GM12878 (cell line): Measurements from ENCODE around the gene HMSD. TPM values are rescaled to one million over a fixed set of nuclear protein-coding genes. Genes with fewer than 3 reads are reported as not detected.

Experiments
- ETV6 ChIP-seq, 2 experiments: fragments of 450-650 bp in 1 of 2; IDR thresholded peaks in 1 of 2; conservative IDR thresholded peaks in 1 of 2; 2 replicates each; pipeline ENCODE4 v1.6.1; 2014; ENCODE audit warnings: antibody characterized with exemption in 1 of 2, borderline replicate concordance in 1 of 2, low read depth in 1 of 2, mild to moderate bottlenecking in 1 of 2, moderate library complexity in 1 of 2
- FOXK2 ChIP-seq: fragments of 450-650 bp; IDR thresholded peaks from 2 replicates; pipeline ENCODE4 v1.6.1; 2017; ENCODE audit warnings: mild to moderate bottlenecking, moderate library complexity
- IKZF2 ChIP-seq, 2 experiments: fragments of 450-650 bp; IDR thresholded peaks; 2 replicates each; pipeline ENCODE4 v1.6.1; 2017; ENCODE audit warnings: mild to moderate bottlenecking in 2 of 2, moderate library complexity in 2 of 2
- KAT2A ChIP-seq: conservative IDR thresholded peaks from 2 replicates; pipeline ENCODE4 v1.6.1; 2011; ENCODE audit warnings: low read depth, low read length; ENCODE audit not compliant: control insufficient read depth
- KDM1A ChIP-seq: fragments of 200-600 bp; sonication (generic); IDR thresholded peaks from 2 replicates; pipeline ENCODE4 v1.6.1; 2016; ENCODE audit warnings: borderline replicate concordance
- MTA2 ChIP-seq: fragments of 450-650 bp; IDR thresholded peaks from 2 replicates; pipeline ENCODE4 v1.6.1; 2016; ENCODE audit warnings: low read depth, mild to moderate bottlenecking, moderate library complexity
- RELA ChIP-seq: fragments of 450-650 bp; IDR thresholded peaks from 2 replicates; pipeline ENCODE4 v1.8.0; 2014; ENCODE audit warnings: borderline replicate concordance; ENCODE audit not compliant: partially characterized antibody
- TAF1 ChIP-seq: IDR thresholded peaks from 2 replicates; pipeline ENCODE4 v1.6.1; 2011; ENCODE audit warnings: mild to moderate bottlenecking, low read depth, low read length, borderline replicate concordance
- ZNF207 ChIP-seq: fragments of 450-650 bp; IDR thresholded peaks from 2 replicates; pipeline ENCODE4 v1.6.1; 2014; ENCODE audit warnings: antibody characterized with exemption, mild to moderate bottlenecking, borderline replicate concordance
- polyA plus RNA-seq, 11 experiments: library from polyadenylated mRNA; depleted of rRNA in 4 of 11; unstranded in 6 of 11; stranded (reverse) in 5 of 11; fragments of >200 nt; fragmentation: Nextera tagmentation in 4 of 11; fragmentation: Illumina TruSeq in 1 of 11; extraction: Ambion mirVana in 4 of 11; extraction: Trizol in 1 of 11; gene quantifications; 1 replicate in 1 of 11; 2 replicates in 10 of 11; pipeline versions ENCODE4 v1.2.1 to v1.2.3, GENCODE V29; 2011 to 2016; ENCODE audit warnings: inconsistent platforms in 2 of 11, missing spikeins in 2 of 11, low read depth in 1 of 11
- total RNA-seq, 4 experiments: library from RNA; depleted of rRNA in 3 of 4; stranded (reverse); fragments of >200 nt in 3 of 4; fragmentation: Illumina TruSeq in 1 of 4; extraction: Trizol in 1 of 4; gene quantifications; 2 replicates each; pipeline versions ENCODE4 v1.2.1 to v1.2.3, GENCODE V29; 2013 to 2021
- TF ChIP-seq, protein P1 (sequence below): fragments of 450-650 bp; conservative IDR thresholded peaks from 2 replicates; pipeline ENCODE4 v1.6.1; 2017; ENCODE audit warnings: mild to moderate bottlenecking, moderate library complexity
- TF ChIP-seq, protein P2 (sequence below): fragments of 450-650 bp; IDR thresholded peaks from 2 replicates; pipeline ENCODE4 v1.6.1; 2017; ENCODE audit warnings: mild to moderate bottlenecking, moderate library complexity
- TF ChIP-seq, protein P3 (sequence below): fragments of 450-650 bp; formaldehyde crosslinking; IDR thresholded peaks from 2 replicates; pipeline ENCODE4 v1.5.0; 2022; ENCODE audit warnings: mild to moderate bottlenecking, missing genetic modification characterization
- TF ChIP-seq, protein P4 (sequence below): fragments of 150-350 bp; IDR thresholded peaks from 2 replicates; pipeline ENCODE4 v1.6.1; 2014; ENCODE audit warnings: mild to moderate bottlenecking, low read depth, low read length

The HMSD gene
- total and polyA plus RNA-seq, 10 of the 15 experiments (the other 5 are each of a cell fraction or from before 2014, with no cell fraction given) = 11.7 to 83.9 (median 37.8) TPM

DNA sequence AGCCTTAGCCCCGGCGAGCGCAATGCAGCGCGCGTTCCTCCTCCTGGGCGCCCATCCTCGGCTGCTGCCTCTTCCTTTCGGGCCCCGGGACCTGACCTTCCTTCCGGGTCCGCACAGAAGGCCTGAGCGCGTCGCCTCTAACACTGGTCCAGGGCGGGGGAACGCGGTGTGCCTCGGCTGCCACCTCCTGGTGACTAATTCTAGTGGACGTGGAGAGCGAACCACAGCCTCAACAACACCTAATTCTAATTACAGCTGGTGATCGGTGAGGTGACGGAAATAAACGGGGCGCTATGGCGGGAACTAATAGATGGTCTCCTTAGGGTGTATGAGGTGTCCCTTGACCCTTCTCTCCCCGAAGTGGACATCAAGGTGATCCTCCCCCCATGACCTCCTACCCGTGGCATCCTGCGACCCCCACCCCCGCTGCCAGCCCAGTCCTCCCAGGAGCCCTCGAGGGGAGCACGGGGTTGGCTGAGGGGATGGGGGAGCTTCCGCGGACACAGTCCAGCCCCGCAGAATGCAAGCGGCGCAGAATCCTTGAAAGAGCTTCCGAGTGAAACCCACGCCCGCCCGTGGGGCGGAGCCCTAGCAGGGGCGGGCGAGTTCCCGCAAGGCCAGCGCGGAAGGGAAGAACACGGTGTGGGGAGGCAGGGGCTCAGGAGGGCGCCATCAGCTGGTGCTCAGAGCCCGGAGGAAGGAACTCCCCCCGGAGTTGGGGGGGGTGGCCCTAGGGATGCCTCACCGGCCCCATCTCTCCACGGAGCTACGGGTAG, 12.8 kb upstream of the HMSD start (continued):
- TF ChIP-seq RELA (peak; percentile 37), IKZF2 (IDR thresholded peaks at IDR 0.05) (no peak; a peak in 1 of 4 replicates), ZNF207 (0 out of 2 replicates have a peak, but pooled peaks have one; percentile 26), ETV6 (conservative IDR thresholded peaks at IDR 0.05 in 1 of 2, IDR thresholded peaks at IDR 0.05 in 1 of 2; ENCODE audit: borderline replicate concordance in 1 of 2, low read depth in 1 of 2) (no peak), MTA2 (peak; percentile 43; the same call in 1 of the 2 replicates), FOXK2 (no peak), KAT2A (no peak), KDM1A (no peak), TAF1 (no peak; the same call in 1 of the 2 replicates)
- TF ChIP-seq, protein P1, sequence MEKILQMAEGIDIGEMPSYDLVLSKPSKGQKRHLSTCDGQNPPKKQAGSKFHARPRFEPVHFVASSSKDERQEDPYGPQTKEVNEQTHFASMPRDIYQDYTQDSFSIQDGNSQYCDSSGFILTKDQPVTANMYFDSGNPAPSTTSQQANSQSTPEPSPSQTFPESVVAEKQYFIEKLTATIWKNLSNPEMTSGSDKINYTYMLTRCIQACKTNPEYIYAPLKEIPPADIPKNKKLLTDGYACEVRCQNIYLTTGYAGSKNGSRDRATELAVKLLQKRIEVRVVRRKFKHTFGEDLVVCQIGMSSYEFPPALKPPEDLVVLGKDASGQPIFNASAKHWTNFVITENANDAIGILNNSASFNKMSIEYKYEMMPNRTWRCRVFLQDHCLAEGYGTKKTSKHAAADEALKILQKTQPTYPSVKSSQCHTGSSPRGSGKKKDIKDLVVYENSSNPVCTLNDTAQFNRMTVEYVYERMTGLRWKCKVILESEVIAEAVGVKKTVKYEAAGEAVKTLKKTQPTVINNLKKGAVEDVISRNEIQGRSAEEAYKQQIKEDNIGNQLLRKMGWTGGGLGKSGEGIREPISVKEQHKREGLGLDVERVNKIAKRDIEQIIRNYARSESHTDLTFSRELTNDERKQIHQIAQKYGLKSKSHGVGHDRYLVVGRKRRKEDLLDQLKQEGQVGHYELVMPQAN = no peak
- TF ChIP-seq, protein P2, sequence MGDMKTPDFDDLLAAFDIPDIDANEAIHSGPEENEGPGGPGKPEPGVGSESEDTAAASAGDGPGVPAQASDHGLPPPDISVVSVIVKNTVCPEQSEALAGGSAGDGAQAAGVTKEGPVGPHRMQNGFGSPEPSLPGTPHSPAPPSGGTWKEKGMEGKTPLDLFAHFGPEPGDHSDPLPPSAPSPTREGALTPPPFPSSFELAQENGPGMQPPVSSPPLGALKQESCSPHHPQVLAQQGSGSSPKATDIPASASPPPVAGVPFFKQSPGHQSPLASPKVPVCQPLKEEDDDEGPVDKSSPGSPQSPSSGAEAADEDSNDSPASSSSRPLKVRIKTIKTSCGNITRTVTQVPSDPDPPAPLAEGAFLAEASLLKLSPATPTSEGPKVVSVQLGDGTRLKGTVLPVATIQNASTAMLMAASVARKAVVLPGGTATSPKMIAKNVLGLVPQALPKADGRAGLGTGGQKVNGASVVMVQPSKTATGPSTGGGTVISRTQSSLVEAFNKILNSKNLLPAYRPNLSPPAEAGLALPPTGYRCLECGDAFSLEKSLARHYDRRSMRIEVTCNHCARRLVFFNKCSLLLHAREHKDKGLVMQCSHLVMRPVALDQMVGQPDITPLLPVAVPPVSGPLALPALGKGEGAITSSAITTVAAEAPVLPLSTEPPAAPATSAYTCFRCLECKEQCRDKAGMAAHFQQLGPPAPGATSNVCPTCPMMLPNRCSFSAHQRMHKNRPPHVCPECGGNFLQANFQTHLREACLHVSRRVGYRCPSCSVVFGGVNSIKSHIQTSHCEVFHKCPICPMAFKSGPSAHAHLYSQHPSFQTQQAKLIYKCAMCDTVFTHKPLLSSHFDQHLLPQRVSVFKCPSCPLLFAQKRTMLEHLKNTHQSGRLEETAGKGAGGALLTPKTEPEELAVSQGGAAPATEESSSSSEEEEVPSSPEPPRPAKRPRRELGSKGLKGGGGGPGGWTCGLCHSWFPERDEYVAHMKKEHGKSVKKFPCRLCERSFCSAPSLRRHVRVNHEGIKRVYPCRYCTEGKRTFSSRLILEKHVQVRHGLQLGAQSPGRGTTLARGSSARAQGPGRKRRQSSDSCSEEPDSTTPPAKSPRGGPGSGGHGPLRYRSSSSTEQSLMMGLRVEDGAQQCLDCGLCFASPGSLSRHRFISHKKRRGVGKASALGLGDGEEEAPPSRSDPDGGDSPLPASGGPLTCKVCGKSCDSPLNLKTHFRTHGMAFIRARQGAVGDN = 0 out of 2 replicates have a peak, but pooled peaks have one; percentile 20
- TF ChIP-seq, protein P3, sequence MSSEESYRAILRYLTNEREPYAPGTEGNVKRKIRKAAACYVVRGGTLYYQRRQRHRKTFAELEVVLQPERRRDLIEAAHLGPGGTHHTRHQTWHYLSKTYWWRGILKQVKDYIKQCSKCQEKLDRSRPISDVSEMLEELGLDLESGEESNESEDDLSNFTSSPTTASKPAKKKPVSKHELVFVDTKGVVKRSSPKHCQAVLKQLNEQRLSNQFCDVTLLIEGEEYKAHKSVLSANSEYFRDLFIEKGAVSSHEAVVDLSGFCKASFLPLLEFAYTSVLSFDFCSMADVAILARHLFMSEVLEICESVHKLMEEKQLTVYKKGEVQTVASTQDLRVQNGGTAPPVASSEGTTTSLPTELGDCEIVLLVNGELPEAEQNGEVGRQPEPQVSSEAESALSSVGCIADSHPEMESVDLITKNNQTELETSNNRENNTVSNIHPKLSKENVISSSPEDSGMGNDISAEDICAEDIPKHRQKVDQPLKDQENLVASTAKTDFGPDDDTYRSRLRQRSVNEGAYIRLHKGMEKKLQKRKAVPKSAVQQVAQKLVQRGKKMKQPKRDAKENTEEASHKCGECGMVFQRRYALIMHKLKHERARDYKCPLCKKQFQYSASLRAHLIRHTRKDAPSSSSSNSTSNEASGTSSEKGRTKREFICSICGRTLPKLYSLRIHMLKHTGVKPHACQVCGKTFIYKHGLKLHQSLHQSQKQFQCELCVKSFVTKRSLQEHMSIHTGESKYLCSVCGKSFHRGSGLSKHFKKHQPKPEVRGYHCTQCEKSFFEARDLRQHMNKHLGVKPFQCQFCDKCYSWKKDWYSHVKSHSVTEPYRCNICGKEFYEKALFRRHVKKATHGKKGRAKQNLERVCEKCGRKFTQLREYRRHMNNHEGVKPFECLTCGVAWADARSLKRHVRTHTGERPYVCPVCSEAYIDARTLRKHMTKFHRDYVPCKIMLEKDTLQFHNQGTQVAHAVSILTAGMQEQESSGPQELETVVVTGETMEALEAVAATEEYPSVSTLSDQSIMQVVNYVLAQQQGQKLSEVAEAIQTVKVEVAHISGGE (CRISPR knock-in tag) = no peak
- TF ChIP-seq, protein P4, sequence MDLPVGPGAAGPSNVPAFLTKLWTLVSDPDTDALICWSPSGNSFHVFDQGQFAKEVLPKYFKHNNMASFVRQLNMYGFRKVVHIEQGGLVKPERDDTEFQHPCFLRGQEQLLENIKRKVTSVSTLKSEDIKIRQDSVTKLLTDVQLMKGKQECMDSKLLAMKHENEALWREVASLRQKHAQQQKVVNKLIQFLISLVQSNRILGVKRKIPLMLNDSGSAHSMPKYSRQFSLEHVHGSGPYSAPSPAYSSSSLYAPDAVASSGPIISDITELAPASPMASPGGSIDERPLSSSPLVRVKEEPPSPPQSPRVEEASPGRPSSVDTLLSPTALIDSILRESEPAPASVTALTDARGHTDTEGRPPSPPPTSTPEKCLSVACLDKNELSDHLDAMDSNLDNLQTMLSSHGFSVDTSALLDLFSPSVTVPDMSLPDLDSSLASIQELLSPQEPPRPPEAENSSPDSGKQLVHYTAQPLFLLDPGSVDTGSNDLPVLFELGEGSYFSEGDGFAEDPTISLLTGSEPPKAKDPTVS = no peak
